H9 (cell line): Measurements from ENCODE around the gene C20orf96. TPM values are rescaled to one million over a fixed set of nuclear protein-coding genes. Genes with fewer than 3 reads are reported as not detected.

Source experiments
- DNase-seq: peaks from one replicate; pipeline ENCODE4 v3.0.0-alpha.2; 2017
- H2AFZ ChIP-seq: one replicate; pipeline ENCODE4 v1.6.1; 2013; ENCODE audit warnings: mild to moderate bottlenecking, low read length, control low read depth, moderate library complexity
- H2AK5ac ChIP-seq: 2 replicates; pipeline ENCODE4 v1.6.1; 2013; ENCODE audit warnings: low read length, control low read depth, mixed read lengths; ENCODE audit not compliant: insufficient read length
- H2BK120ac ChIP-seq: one replicate; pipeline ENCODE4 v1.6.1; 2013; ENCODE audit warnings: low read depth, mild to moderate bottlenecking, low read length, control low read depth, inconsistent platforms; ENCODE audit not compliant: poor library complexity, severe bottlenecking
- H2BK12ac ChIP-seq: 2 replicates; pipeline ENCODE4 v1.6.1; 2013; ENCODE audit warnings: low read length, control low read depth, mixed read lengths, low read depth; ENCODE audit not compliant: insufficient read length
- H2BK15ac ChIP-seq: 2 replicates; pipeline ENCODE4 v1.6.1; 2013; ENCODE audit warnings: low read depth, low read length, control low read depth
- H2BK20ac ChIP-seq: one replicate; pipeline ENCODE4 v1.6.1; 2013; ENCODE audit warnings: low read depth, mild to moderate bottlenecking, low read length, control low read depth, inconsistent platforms; ENCODE audit not compliant: poor library complexity, severe bottlenecking
- H2BK5ac ChIP-seq: 2 replicates; pipeline ENCODE4 v1.6.1; 2013; ENCODE audit warnings: low read length, control low read depth, mixed read lengths; ENCODE audit not compliant: insufficient read length
- H3K14ac ChIP-seq: 2 replicates; pipeline ENCODE4 v1.6.1; 2013; ENCODE audit warnings: low read length, control low read depth; ENCODE audit not compliant: insufficient read depth
- H3K18ac ChIP-seq: 2 replicates; pipeline ENCODE4 v1.6.1; 2013; ENCODE audit warnings: low read depth, mild to moderate bottlenecking, mixed read lengths, low read length, control low read depth; ENCODE audit not compliant: insufficient read length
- H3K23ac ChIP-seq: 2 replicates; pipeline ENCODE4 v1.6.1; 2013; ENCODE audit warnings: low read length, control low read depth, mixed read lengths, low read depth; ENCODE audit not compliant: insufficient read length
- H3K23me2 ChIP-seq: 2 replicates; pipeline ENCODE4 v1.6.1; 2013; ENCODE audit warnings: low read depth, mild to moderate bottlenecking, mixed read lengths, low read length, control low read depth; ENCODE audit not compliant: insufficient read length, poor library complexity, severe bottlenecking
- H3K27ac ChIP-seq: 2 replicates; pipeline ENCODE4 v1.5.1; 2013; ENCODE audit warnings: low read length, control low read depth, mixed read lengths, low read depth; ENCODE audit not compliant: insufficient read length
- H3K27me3 ChIP-seq: 2 replicates; pipeline ENCODE4 v1.6.1; 2013; ENCODE audit warnings: low read length, control low read depth, inconsistent platforms; ENCODE audit not compliant: insufficient read depth
- H3K4ac ChIP-seq: 2 replicates; pipeline ENCODE4 v1.6.1; 2013; ENCODE audit warnings: low read depth, mild to moderate bottlenecking, control low read depth, inconsistent platforms, low read length, moderate library complexity
- H3K4me1 ChIP-seq: 2 replicates; pipeline ENCODE4 v1.6.1; 2013; ENCODE audit warnings: low read length, control low read depth, inconsistent platforms; ENCODE audit not compliant: insufficient read depth
- H3K4me2 ChIP-seq: 2 replicates; pipeline ENCODE4 v1.6.1; 2013; ENCODE audit warnings: low read length, control low read depth, mixed read lengths; ENCODE audit not compliant: insufficient read length, insufficient read depth
- H3K56ac ChIP-seq: 2 replicates; pipeline ENCODE4 v1.6.1; 2013; ENCODE audit warnings: low read depth, mild to moderate bottlenecking, mixed read lengths, low read length, control low read depth; ENCODE audit not compliant: insufficient read length
- H3K79me1 ChIP-seq: 2 replicates; pipeline ENCODE4 v1.6.1; 2013; ENCODE audit warnings: low read depth, mild to moderate bottlenecking, moderate library complexity, low read length, control low read depth, inconsistent platforms; ENCODE audit not compliant: insufficient read depth, poor library complexity, severe bottlenecking
- H3K79me2 ChIP-seq: 2 replicates; pipeline ENCODE4 v1.6.1; 2013; ENCODE audit warnings: low read length, control low read depth, inconsistent platforms; ENCODE audit not compliant: insufficient read depth
- H3K9ac ChIP-seq: 2 replicates; pipeline ENCODE4 v1.6.1; 2013; ENCODE audit warnings: low read length, control low read depth, mixed read lengths; ENCODE audit not compliant: insufficient read length; ENCODE audit errors: extremely low read depth
- H3K9me3 ChIP-seq: one replicate; pipeline ENCODE4 v1.6.1; 2013; ENCODE audit warnings: low read depth, low read length, inconsistent platforms; ENCODE audit not compliant: control insufficient read depth
- H3T11ph ChIP-seq: one replicate; pipeline ENCODE4 v1.6.1; 2013; ENCODE audit warnings: mild to moderate bottlenecking, low read length, control low read depth, inconsistent platforms
- H4K20me1 ChIP-seq: one replicate; pipeline ENCODE4 v1.6.1; 2013; ENCODE audit not compliant: control insufficient read depth, insufficient read length, insufficient read depth
- H4K5ac ChIP-seq: 2 replicates; pipeline ENCODE4 v1.6.1; 2013; ENCODE audit warnings: low read depth, mild to moderate bottlenecking, mixed read lengths, low read length, control low read depth; ENCODE audit not compliant: insufficient read length
- H4K8ac ChIP-seq: replicated peaks from 2 replicates; pipeline ENCODE4 v1.6.1; 2013; ENCODE audit warnings: low read length, control low read depth, mixed read lengths, low read depth; ENCODE audit not compliant: insufficient read length
- H4K91ac ChIP-seq: 2 replicates; pipeline ENCODE4 v1.6.1; 2013; ENCODE audit warnings: low read depth, mild to moderate bottlenecking, moderate library complexity, mixed read lengths, low read length, control low read depth; ENCODE audit not compliant: insufficient read length
- H3K27ac Mint-ChIP-seq, 3 experiments: 2 replicates in 2 of 3; 3 replicates in 1 of 3; pipeline ENCODE4 v1.8.0; 2020 to 2021; ENCODE audit warnings: mixed read lengths in 3 of 3, mild to moderate bottlenecking in 1 of 3, moderate library complexity in 1 of 3
- H3K27me3 Mint-ChIP-seq: 2 replicates; pipeline ENCODE4 v1.8.0; 2021; ENCODE audit warnings: low read depth, mild to moderate bottlenecking, moderate library complexity, mixed read lengths
- H3K36me3 Mint-ChIP-seq, 3 experiments: 2 replicates in 2 of 3; 3 replicates in 1 of 3; pipeline ENCODE4 v1.8.0; 2020 to 2021; ENCODE audit warnings: low read depth in 3 of 3, mixed read lengths in 3 of 3; ENCODE audit not compliant: insufficient read depth in 1 of 3
- H3K4me1 Mint-ChIP-seq, 2 experiments: 2 replicates each; pipeline ENCODE4 v1.8.0; 2020; ENCODE audit warnings: mixed read lengths in 2 of 2
- H3K4me3 Mint-ChIP-seq, 2 experiments: 2 replicates in 1 of 2; 3 replicates in 1 of 2; pipeline ENCODE4 v1.8.0; 2020 to 2021; ENCODE audit warnings: mild to moderate bottlenecking in 2 of 2, mixed read lengths in 2 of 2, moderate library complexity in 1 of 2
- H3K9me3 Mint-ChIP-seq, 2 experiments: 2 replicates in 1 of 2; 3 replicates in 1 of 2; pipeline ENCODE4 v1.8.0; 2020; ENCODE audit warnings: mild to moderate bottlenecking in 2 of 2, mixed read lengths in 2 of 2, moderate library complexity in 1 of 2
- CTCF ChIP-seq: fragments of 200-600 bp; sonication (generic); conservative IDR thresholded peaks from 3 replicates; pipeline ENCODE4 v1.8.0; 2021; ENCODE audit warnings: antibody characterized with exemption, mild to moderate bottlenecking
- WGBS: extraction: QIAGEN DNeasy Blood & Tissue Kit; methylation state at CpG from one replicate; pipeline ENCODE4 v1.1.7; 2013; ENCODE audit warnings: missing lambda C conversion rate, low lambda C conversion rate, mixed read lengths; ENCODE audit not compliant: insufficient read length; ENCODE audit errors: extremely low coverage; 5-methylcytosine and 5-hydroxymethylcytosine counted together
- total RNA-seq: library from RNA; stranded (reverse); gene quantifications from 2 replicates; pipeline ENCODE4 v1.2.1, GENCODE V29; 2021

Gene C20orf96
- total RNA-seq, 1 experiment from 2014 or later = 14.5 TPM

DNA sequence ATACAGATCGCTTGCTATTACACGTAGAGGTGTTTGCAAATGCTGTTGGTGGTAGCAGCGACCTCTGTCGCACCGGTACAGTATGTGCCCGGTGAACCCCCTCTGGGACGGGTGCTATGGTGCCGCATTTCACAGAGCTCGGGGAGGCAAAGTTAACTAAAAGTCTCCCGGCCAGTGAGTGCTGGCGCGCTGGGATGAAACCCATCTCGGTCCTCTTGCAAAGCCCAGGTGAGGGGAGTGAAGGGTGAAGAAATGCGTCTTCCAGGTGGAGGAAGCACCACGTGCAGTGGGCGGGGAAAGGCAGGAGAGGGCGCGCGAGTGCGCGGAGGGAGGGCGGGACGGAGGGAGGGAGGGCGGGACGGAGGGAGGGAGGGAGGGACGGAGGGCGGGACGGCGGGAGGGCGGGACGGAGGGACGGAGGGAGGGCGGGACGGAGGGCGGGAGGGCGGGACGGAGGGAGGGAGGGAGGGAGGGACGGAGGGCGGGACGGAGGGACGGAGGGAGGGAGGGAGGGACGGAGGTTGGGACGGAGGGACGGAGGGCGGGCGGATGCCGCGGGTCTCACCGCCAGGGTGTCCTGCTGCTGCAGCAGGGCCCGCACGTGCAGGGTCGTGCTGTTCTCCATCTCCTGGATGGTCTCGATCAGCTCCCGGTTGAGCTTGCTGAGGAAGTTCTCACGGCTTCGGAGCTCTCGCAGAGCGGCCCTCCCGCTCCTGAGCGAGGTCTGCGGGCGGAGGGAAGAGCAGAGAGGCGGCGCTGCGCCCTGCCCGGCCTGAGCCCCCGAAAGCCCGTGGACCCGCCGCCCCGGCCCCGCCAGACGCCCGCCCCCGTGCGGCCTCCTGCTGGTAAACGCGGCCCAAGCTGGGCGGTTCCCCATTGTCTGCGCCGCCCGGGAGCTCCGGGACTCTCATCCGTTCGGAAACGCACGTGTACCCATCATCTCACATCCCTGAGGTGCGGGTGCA is 11.7 kb downstream of the C20orf96 start:
- Histone ChIP-seq H2BK5ac (no peak overlapping the region), H2AFZ (no peak overlapping the region), H3K4me2 (peak overlapping the region; percentile 2), H2BK120ac (no peak overlapping the region), H3K9me3 (no peaks in the 10 kb centered on the region), H3K27me3 (no peaks in the 10 kb centered on the region), H3K23me2 (no peaks in the 10 kb centered on the region), H3K4me1 (0 out of 2 replicates have a peak, but pooled peaks cover 4% of the 10 kb centered on the region), H4K5ac (no peak overlapping the region), H3K23ac (no peak overlapping the region), H3K27ac (no peak overlapping the region), H4K20me1 (no peaks in the 10 kb centered on the region), H3T11ph (no peak overlapping the region), H2BK20ac (no peak overlapping the region), H4K91ac (no peak overlapping the region), H4K8ac (no peak overlapping the region), H2BK15ac (no peak overlapping the region), H3K9ac (no peak overlapping the region), H3K4ac (no peak overlapping the region), H3K79me1 (no peaks in the 10 kb centered on the region), H3K56ac (no peak overlapping the region), H3K79me2 (no peaks in the 10 kb centered on the region), H2BK12ac (no peak overlapping the region), H3K14ac (no peak overlapping the region), H3K18ac (no peak overlapping the region), H2AK5ac (no peak overlapping the region)
- H3K27ac Mint-ChIP-seq = peak overlapping the region in 2 of 3 experiments; percentile 82 to 88; a peak in 1 of 7 replicates
- peak; percentile 49; the same call in 2 of the 3 replicates for TF ChIP-seq CTCF
- WGBS = no CpG with 5 or more reads among the region's 88 CpGs
- peak overlapping the region; percentile 58 to 70 for H3K4me3 Mint-ChIP-seq
- H3K4me1 Mint-ChIP-seq = peaks cover 5 to 7% of the 10 kb centered on the region in 2 experiments
- H3K36me3 Mint-ChIP-seq = peaks cover 38 to 65% (median 42%) of the 10 kb centered on the region in 3 experiments
- H3K27me3 Mint-ChIP-seq = no peaks in the 10 kb centered on the region; the same call in 1 of the 2 replicates
- DNase-seq = peak; percentile 81
- peaks cover 2 to 6% of the 10 kb centered on the region in 2 experiments; a peak in 3 of 5 replicates for H3K9me3 Mint-ChIP-seq
